Endothelial cell of hepatic sinusoid (primary cell): ENCODE data around the gene RNF223.

Experiments used
- in situ Hi-C: cut with HindIII; loops from 2 replicates; pipeline ENCODE4 v1.10.0; 2017; ENCODE audit warnings: low sequenced_read_pairs

RNF223 gene

DNA sequence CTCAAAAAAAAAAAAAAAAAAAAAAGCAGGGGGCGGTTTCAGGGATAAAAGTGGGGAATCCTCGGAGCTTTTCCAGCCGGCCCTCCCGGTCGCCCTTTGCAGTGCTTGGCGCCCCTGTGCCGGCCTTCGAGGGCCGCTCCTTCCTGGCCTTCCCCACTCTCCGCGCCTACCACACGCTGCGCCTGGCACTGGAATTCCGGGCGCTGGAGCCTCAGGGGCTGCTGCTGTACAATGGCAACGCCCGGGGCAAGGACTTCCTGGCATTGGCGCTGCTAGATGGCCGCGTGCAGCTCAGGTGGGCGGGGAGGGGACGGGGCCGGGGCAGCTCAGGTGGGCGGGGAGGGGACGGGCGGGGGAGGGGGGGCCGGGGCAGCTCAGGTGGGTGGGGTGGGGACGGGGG, 25.3 kb downstream of the RNF223 start:
- in situ Hi-C loops, result no loop called here

DNA sequence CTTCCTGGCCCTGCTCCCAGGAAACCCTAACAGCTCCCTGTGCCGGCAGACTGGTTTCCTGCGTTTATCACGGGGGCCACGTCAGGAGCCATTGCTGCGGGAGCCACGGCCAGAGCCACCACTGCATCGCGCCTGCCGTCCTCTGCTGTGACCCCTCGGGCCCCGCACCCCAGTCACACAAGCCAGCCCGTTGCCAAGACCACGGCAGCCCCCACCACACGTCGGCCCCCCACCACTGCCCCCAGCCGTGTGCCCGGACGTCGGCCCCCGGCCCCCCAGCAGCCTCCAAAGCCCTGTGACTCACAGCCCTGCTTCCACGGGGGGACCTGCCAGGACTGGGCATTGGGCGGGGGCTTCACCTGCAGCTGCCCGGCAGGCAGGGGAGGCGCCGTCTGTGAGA, 26.1 kb downstream of the RNF223 start:
- in situ Hi-C loops, result no loop called here

DNA sequence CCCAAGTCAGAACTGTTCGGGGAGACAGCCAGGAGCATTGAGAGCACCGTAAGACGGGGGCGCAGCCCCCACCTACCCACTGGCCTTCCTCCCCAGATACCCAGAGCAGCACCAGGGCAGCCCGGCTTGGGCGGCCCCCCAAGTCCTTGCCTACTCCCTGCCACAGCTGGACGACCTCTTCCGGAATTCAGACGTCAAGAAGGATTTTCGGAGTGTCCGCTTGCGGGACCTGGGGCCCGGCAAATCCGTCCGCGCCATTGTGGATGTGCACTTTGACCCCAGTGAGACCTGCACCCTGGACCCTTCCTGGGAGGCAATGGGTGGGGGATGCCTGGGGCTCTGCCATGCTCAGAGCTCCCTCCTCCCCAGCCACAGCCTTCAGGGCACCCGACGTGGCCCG, 26.7 kb downstream of the RNF223 start:
- in situ Hi-C loops, result no loop called here

DNA sequence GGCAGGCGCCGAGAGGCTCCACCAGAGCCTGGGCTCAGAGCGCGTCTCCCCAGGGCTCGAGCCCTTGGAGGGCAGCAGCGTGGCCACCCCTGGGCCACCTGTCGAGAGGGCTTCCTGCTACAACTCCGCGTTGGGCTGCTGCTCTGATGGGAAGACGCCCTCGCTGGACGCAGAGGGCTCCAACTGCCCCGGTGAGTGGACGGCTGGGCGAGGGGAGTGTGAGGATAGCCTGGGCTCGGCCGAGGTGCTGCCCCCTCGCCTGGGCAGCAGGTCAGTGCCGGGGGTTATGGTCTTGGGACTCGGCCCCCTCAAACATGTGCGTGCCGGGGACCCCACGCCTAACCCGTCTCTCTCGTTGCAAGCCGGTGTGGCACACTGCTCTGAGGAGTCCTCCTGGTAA, 27.3 kb downstream of the RNF223 start:
- in situ Hi-C loops, result no loop called here

DNA sequence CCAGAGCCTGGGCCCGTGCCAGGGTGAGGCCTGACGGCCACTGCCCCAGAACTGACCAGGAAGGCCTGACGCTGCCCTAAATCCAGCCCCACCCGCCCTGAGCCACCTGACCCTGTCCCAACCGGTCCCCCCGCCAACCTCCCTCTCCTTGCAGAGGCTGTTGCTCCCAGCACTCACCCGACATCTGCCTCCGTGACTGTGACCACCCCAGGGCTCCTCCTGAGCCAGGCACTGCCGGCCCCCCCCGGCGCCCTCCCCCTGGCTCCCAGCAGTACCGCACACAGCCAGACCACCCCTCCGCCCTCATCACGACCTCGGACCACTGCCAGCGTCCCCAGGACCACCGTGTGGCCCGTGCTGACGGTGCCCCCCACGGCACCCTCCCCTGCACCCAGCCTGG, 27.9 kb downstream of the RNF223 start:
- in situ Hi-C loops, result no loop called here

DNA sequence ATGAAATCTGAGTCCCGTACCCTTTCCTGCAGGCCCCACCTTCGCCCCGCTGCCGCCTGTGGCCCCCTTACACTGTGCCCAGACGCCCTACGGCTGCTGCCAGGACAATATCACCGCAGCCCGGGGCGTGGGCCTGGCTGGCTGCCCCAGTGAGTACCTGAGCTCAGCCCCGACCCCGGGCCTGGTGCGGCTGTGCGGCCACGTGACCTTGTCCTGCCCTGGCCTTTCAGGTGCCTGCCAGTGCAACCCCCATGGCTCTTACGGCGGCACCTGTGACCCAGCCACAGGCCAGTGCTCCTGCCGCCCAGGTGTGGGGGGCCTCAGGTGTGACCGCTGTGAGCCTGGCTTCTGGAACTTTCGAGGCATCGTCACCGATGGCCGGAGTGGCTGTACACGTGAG, 29.0 kb downstream of the RNF223 start:
- in situ Hi-C loops, result no loop called here

DNA sequence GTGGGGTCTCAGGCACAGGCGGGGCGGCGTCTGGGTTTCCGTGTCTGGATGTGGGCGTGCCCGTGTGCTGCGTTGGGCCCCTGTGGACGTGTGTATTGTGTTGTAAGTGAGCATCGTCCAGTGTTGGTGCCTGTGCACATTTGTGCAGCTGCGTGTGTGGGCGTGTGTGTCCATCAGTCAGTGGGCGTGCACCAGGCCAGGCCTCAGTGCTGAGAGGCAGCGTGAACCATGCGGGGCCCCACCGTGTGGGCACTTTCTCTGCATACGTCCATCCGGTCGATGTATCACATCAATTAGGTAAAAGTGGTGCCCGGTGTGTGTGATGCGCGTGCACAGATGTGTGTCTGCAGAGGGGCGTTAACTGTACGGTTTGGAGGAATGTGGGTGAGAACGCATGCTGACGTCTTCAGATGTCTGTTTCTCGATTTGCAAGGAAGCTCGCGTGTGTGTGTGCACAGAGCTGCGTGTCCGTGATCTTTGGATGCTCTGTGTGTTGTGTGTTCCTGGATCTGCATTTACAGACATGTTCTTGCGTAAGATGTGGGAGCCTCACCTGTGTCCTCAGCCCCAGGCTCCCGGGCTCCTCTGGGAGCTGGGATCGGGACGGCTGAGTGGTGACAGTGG, 29.5 kb downstream of the RNF223 start:
- in situ Hi-C loops, result no loop called here

DNA sequence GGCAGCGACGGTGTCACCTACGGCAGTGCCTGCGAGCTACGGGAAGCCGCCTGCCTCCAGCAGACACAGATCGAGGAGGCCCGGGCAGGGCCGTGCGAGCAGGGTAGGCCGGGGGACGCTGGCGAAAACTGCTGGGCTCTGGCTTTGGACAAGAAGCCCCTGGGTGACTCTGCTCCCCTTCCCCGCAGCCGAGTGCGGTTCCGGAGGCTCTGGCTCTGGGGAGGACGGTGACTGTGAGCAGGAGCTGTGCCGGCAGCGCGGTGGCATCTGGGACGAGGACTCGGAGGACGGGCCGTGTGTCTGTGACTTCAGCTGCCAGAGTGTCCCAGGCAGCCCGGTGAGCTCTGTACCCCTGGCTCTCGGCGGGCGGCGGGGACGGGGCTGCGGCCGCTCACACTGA, 30.2 kb downstream of the RNF223 start:
- in situ Hi-C loops, result no loop called here

DNA sequence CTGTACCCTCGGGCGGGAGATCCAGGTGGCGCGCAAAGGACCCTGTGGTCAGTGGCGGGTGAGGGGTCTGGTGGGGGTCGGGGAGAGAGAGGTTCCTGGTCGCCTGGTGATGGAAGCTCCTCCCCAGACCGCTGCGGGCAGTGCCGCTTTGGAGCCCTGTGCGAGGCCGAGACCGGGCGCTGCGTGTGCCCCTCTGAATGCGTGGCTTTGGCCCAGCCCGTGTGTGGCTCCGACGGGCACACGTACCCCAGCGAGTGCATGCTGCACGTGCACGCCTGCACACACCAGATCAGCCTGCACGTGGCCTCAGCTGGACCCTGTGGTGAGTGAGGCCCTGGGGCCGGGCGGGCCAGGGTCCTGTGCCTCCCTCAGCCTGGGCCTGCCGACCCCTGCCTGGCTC, 30.7 kb downstream of the RNF223 start:
- in situ Hi-C loops, result no loop called here

DNA sequence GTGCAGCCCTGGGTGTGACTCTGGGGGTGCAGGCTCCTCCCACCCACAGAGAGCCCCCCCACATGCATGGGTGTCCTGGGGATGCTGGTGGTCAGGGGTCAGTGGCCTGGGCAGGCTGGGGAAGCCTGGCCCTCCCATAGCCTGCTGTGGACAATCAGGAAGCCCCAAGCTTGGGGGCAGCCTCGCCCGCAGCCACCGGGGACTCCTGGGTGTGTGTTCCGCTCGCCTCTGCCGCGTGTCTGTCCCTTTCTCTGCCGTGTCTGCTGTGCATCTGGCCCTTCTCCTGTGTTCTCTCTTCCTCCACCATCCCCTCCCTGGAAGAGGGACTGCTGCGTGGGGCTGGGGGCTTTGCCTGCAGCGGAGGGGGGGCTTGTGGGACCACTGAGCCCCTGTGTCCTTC, 31.3 kb downstream of the RNF223 start:
- in situ Hi-C loops, result no loop called here

DNA sequence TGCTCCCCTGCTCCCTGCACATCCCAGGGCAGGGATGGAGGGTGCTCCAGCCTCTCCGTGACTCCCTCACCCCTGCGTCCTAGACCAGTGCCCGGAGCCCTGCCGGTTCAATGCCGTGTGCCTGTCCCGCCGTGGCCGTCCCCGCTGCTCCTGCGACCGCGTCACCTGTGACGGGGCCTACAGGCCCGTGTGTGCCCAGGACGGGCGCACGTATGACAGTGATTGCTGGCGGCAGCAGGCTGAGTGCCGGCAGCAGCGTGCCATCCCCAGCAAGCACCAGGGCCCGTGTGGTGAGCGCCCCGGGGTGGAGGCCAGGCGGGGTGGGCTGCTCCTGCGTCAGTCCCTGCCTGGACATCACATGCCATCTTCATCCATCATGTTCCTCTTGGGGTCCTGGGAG, 32.2 kb downstream of the RNF223 start:
- in situ Hi-C loops, result no loop called here

DNA sequence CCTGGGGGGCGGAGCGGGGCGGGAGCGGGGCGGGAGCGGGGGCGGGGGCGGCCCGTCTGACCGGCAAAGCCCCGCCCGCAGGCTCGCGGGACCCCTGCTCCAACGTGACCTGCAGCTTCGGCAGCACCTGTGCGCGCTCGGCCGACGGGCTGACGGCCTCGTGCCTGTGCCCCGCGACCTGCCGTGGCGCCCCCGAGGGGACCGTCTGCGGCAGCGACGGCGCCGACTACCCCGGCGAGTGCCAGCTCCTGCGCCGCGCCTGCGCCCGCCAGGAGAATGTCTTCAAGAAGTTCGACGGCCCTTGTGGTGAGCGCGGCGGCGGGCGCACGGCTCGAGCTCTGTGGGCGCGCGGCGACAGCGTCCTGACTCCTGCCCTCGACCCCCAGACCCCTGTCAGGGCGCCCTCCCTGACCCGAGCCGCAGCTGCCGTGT, 33.0 kb downstream of the RNF223 start:
- in situ Hi-C loops, result no loop called here

DNA sequence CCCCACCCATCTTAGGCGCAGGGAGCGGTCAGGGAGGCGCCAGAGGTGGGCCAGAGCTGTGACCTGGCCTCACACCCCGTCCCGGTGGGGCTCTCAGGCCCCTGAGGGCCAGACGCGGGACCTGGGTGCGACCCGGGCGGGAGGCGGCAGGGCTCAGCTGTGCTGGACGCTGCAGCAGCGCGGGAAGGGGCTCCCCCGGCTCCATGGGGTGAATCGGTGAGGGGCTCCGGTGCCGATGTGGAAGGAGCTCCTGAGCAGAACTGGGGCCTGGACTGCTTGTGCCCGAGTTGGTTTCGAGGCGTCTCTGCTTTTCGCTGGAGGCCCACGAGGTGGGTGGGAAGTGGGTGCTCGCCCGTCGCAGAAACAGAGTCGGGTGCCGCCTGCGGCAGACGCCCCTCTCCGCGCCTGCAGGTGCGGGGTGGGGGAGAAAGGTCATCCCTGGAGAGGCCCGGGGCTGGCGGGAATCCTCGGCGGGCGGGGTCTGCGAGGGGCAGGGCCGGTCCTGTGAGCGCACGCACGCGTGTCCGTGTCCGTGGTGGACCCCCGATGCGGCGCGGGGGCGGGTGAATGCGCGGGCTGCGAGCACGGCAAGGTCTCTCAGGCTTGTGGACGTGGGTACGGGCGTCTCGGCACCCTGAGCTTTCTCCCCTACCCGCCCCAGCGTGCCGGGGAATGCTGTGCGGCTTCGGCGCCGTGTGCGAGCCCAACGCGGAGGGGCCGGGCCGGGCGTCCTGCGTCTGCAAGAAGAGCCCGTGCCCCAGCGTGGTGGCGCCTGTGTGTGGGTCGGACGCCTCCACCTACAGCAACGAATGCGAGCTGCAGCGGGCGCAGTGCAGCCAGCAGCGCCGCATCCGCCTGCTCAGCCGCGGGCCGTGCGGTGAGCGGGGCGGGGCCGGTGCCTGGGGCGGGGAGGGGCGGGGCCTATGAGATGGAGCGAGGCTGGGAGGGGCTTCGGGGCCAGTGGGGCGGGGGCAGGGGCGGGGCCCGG, 33.8 kb downstream of the RNF223 start:
- in situ Hi-C loops, result no loop called here

DNA sequence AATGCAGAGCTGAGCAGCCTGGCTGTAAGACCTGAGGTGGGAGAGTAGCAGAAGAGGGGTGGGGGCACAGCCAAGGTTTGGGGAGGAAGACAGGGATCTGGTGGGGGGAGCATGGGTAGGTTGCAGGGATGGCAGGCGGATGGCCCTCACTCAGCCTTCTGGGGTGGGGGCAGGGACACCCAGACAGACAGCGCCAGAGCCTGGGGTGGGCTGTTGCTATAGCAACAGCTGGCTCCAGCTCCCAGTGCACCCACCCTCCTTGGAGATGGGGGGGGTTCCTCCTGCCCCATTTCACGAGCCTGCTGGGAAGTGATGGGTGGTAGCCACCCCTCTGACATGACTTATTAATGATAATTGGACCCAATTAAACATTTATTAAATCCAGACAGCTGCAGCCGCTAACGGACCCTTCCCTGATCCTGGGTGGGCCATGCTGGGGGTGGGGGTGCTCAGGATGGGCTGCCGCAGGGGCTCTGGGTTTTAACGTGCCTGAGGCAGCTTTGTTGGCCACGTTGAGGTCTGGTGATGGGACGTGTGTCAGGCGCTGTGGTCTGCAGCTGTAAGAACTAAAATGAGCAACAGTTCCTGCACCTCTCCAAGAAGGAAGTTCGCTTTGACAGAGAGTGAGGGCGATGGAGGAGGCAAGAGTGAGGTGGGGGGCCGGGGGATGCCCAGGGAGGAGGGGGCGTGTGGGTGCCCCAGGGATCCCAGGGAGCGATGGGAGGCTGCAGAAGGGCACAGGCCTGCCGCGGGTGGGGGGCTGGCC, 34.8 kb downstream of the RNF223 start:
- in situ Hi-C loops, result no loop called here

DNA sequence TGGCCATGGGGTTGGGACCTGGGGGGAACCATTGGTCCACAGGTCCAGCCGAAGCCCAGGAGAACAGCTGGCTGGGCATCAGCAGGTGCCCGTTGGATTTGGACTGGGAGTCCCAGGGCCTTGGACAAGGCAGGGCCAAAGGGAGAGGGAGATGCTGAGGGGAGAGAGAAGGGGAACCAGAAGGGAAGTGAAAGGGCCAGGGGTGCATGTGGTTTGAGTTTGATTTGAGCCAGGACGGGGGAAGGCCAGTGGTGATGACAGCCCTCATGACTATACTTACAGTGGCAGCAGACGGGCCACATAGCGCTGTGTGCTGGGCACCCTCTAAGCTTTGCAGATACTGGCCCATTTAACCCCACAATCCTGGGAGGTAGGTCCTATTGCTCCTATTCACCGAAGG, 35.4 kb downstream of the RNF223 start:
- in situ Hi-C loops, result no loop called here

DNA sequence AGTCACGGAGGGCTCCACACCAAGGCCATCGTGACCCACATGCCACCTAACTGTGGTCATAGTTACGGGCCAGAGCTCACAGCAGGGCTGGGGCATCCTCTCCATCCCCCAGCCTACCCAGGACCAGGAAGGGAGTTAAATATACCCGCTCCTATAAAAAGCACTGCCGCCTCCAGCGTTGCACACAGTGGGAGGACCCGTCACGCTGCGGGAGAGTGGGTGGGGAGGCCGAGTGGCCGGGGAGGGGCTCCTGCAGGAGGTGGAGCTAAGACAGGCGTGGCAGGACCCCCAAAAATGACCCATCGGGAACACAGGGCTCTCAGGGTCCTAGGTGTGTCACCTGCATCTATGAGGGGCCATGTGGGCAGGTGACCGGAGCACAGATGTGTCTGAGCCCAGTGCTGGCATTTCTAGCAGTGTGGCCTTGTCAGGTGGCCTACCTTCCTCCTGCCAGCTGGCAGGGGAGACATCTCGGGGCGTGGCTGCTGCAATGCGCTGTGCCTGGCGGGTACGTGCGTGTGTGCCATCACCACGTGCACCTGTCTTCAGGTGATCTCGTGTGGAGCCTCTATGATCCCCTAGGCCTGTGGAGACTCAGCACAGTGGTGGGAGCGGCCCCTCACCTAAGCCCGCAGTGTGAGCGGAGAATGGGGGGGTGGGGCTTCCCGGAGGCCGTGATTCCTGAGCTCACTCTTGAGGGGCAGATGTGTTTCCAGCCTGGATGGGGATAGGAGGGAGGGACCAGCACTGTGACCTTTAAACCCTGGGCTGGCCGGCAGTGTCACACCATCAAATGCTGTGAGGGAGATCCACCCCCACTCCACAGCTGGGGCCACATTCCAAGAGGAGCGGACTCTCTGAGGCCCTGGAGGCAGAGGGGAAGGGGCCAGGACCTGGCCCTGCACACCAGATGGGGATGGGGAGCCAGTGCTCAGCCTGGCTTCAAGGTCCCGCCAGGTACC, 36.5 kb downstream of the RNF223 start:
- in situ Hi-C loops, result no loop called here

DNA sequence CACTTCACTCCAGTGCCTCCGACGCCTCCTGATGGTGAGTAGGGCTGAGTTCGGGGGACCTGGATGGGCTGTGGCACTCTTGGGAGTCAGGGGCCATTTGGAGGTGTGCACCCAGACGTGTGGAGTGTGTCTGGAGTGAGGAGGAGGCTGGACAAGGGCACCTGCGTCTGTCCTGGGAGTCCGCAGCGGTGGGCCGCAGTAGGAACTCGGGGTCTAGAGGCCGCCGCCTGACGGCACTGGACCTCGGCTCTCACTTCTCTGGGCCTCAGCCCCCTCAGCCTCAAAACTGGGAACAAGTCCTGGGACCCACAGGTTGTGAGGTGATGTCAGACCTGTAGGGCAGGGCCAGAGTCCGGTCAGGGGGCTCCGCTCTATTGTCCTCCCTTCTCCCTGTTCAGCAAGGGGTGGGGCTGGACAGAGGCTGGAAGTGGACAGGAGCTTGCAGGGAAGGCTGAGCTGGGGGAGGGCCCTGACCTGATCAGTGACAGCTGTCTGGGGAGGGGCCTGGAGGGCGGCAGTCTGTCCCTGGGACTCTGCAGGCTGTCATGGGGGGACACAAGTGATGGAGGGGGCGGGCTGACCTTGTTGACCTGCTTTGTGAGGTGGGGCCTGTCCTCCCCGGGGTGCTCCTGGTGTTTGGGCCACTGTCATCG, 38.7 kb downstream of the RNF223 start:
- in situ Hi-C loops, result no loop called here

DNA sequence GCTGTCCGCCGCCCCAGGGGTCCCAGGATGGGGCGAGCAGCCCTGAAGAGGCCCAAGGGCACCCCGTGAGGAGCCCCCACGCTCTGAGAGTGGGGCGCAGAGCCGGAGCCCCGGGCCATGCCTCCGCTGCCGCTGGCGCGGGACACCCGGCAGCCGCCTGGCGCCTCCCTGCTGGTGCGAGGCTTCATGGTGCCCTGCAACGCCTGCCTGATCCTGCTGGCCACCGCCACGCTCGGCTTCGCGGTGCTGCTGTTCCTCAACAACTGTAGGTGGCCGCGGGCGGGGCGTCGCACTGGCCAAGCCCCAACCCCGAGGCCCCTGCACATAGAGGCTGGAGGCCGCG, 39.7 kb downstream of the RNF223 start:
- in situ Hi-C loops, result no loop called here

DNA sequence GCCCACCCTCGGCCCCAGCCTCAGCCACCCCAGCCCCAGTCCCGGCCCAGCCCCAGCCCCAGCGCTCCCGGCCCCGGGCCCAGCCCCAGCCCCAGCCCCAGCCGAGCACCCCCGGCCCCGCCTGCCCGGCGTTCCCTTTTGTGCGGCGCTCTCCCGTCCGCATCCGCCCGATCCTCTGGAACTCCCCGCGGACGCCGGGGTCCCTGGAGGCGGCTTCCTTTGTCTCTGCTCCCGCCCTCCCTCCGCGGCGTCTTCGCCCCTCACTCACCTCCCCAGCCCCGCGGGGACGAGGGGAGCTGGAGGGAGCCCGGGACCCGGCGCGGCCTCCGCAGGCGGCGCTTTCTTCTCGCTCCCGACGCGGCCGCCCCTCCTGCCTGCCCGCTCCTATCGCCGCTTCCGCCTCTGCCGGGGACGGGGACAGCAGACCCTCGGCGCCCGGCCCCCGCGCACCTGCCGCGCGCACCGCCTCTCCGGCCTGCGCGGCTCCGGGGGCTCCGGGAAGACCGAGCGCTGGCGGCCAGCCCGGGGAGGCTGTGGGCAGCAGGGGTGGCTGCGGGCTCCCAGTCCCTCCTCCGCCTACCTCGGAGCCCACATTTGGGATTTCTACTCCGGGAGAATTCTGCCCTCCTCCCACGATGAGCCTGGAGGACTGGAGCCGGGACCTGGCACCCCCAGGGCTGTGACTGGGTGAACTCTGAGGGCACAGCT, 40.2 kb downstream of the RNF223 start:
- in situ Hi-C loops, result no loop called here
